GM23248 (cell line): ENCODE data around the gene MPRIP.

Experiments
- EZH2 ChIP-seq: fragments of 200-600 bp; sonication (generic); IDR thresholded peaks from 2 replicates; pipeline ENCODE4 v1.6.1; 2018; ENCODE audit warnings: antibody characterized with exemption, mild to moderate bottlenecking; ENCODE audit not compliant: insufficient read depth, poor library complexity, severe bottlenecking
- EZH2phosphoT487 ChIP-seq: fragments of 200-600 bp; sonication (generic); IDR thresholded peaks from 2 replicates; pipeline ENCODE4 v1.6.1; 2018; ENCODE audit warnings: antibody characterized with exemption, moderate library complexity, mild to moderate bottlenecking, low read depth; ENCODE audit not compliant: insufficient read depth

- no peak for TF ChIP-seq EZH2
- no peak for TF ChIP-seq EZH2phosphoT487
Observed at GRCh38 chr17:17109256-17109655, 67.0 kb downstream of the MPRIP start.
